Calu3 (cell line): Measurements from ENCODE around the gene OSTC. TPM values are rescaled to one million over a fixed set of nuclear protein-coding genes. Genes with fewer than 3 reads are reported as not detected.

ENCODE experiments used
- BruUV-seq: library from RNA; stranded (reverse); fragments of 400-500 nt; replicated peaks from 2 replicates; lab custom pipeline; 2021; lab: Mats Ljungman, UMichigan
- CTCF ChIA-PET: fragments of 300-600 bp; sonication (Branson Sonifier 250); formaldehyde crosslinking; loops from one replicate; lab custom pipeline; 2022; ENCODE audit warnings: antibody characterized with exemption; lab: Charles Lee
- DNase-seq: peaks from one replicate; pipeline ENCODE4 v3.0.0; 2022
- H3K27ac Mint-ChIP-seq: one replicate; pipeline ENCODE4 v1.8.0; 2022; ENCODE audit warnings: mixed read lengths; ENCODE audit not compliant: unreplicated experiment
- H3K27me3 Mint-ChIP-seq: one replicate; pipeline ENCODE4 v1.8.0; 2022; ENCODE audit warnings: mixed read lengths; ENCODE audit not compliant: unreplicated experiment
- H3K36me3 Mint-ChIP-seq: one replicate; pipeline ENCODE4 v1.8.0; 2022; ENCODE audit warnings: mild to moderate bottlenecking, moderate library complexity, mixed read lengths; ENCODE audit not compliant: insufficient read depth, unreplicated experiment
- H3K4me1 Mint-ChIP-seq: one replicate; pipeline ENCODE4 v1.8.0; 2022; ENCODE audit warnings: mild to moderate bottlenecking, low read depth, mixed read lengths; ENCODE audit not compliant: unreplicated experiment
- H3K4me3 Mint-ChIP-seq: one replicate; pipeline ENCODE4 v1.8.0; 2022; ENCODE audit warnings: mild to moderate bottlenecking, low read depth, moderate library complexity, mixed read lengths; ENCODE audit not compliant: unreplicated experiment
- H3K9me3 Mint-ChIP-seq: one replicate; pipeline ENCODE4 v1.8.0; 2022; ENCODE audit warnings: low read depth, mixed read lengths; ENCODE audit not compliant: unreplicated experiment
- intact Hi-C: fragments of 100-400 bp; cut with micrococcal nuclease; formaldehyde crosslinking; loops from one replicate; pipeline ENCODE4 v1.10.0; 2022; ENCODE audit not compliant: unreplicated experiment
- total RNA-seq: library from RNA; stranded (reverse); gene quantifications from 2 replicates; pipeline ENCODE4 v1.2.3, GENCODE V29; 2022
- TF ChIP-seq, protein P1 (sequence below): fragments of 200-600 bp; IDR thresholded peaks from one replicate; pipeline ENCODE4 v1.8.0; 2022; ENCODE audit warnings: antibody characterized with exemption; ENCODE audit not compliant: unreplicated experiment

The OSTC gene
- total RNA-seq, 1 experiment from 2014 or later, result 82.7 TPM

- Mint-ChIP-seq H3K4me3 (no peak overlapping the region), H3K27ac (no peak overlapping the region), H3K4me1 (no peaks in the 10 kb centered on the region), H3K27me3 (no peaks in the 10 kb centered on the region), H3K36me3 (no peaks in the 10 kb centered on the region), H3K9me3 (no peaks in the 10 kb centered on the region)
- CTCF ChIA-PET, result no interaction called here
- no peak for DNase-seq
- BruUV-seq, result no TSS peak
- intact Hi-C loops, result no loop called here
- TF ChIP-seq, protein P1, sequence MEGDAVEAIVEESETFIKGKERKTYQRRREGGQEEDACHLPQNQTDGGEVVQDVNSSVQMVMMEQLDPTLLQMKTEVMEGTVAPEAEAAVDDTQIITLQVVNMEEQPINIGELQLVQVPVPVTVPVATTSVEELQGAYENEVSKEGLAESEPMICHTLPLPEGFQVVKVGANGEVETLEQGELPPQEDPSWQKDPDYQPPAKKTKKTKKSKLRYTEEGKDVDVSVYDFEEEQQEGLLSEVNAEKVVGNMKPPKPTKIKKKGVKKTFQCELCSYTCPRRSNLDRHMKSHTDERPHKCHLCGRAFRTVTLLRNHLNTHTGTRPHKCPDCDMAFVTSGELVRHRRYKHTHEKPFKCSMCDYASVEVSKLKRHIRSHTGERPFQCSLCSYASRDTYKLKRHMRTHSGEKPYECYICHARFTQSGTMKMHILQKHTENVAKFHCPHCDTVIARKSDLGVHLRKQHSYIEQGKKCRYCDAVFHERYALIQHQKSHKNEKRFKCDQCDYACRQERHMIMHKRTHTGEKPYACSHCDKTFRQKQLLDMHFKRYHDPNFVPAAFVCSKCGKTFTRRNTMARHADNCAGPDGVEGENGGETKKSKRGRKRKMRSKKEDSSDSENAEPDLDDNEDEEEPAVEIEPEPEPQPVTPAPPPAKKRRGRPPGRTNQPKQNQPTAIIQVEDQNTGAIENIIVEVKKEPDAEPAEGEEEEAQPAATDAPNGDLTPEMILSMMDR, result no peak
These were observed 42.8 kb downstream of the OSTC start for GRCh38 chr4:108693211-108693610.

GRCh38 chr4:108693819-108694218, 43.4 kb downstream of the OSTC start:
- no peak for DNase-seq
- H3K27ac Mint-ChIP-seq, result no peak overlapping the region
- H3K36me3 Mint-ChIP-seq, result no peaks in the 10 kb centered on the region
- H3K27me3 Mint-ChIP-seq, result no peaks in the 10 kb centered on the region
- H3K4me1 Mint-ChIP-seq, result no peaks in the 10 kb centered on the region
- BruUV-seq, result no TSS peak
- CTCF ChIA-PET, result no interaction called here
- TF ChIP-seq, protein P1, result no peak
- no peak overlapping the region for H3K4me3 Mint-ChIP-seq
- intact Hi-C loops, result no loop called here
- H3K9me3 Mint-ChIP-seq, result no peaks in the 10 kb centered on the region

GRCh38 chr4:108694423-108694822, 44.0 kb downstream of the OSTC start:
- no peak overlapping the region for H3K4me3 Mint-ChIP-seq
- H3K4me1 Mint-ChIP-seq, result no peaks in the 10 kb centered on the region
- CTCF ChIA-PET, result no interaction called here
- no peaks in the 10 kb centered on the region for H3K36me3 Mint-ChIP-seq
- no peaks in the 10 kb centered on the region for H3K9me3 Mint-ChIP-seq
- intact Hi-C loops, result no loop called here
- H3K27ac Mint-ChIP-seq, result no peak overlapping the region
- TF ChIP-seq, protein P1, result no peak
- no peaks in the 10 kb centered on the region for H3K27me3 Mint-ChIP-seq
- no peak for DNase-seq
- no TSS peak for BruUV-seq

GRCh38 chr4:108695062-108695461, 44.7 kb downstream of the OSTC start:
- Mint-ChIP-seq H3K27ac (no peak overlapping the region), H3K4me1 (no peaks in the 10 kb centered on the region), H3K27me3 (no peaks in the 10 kb centered on the region), H3K9me3 (no peaks in the 10 kb centered on the region), H3K36me3 (no peaks in the 10 kb centered on the region), H3K4me3 (no peak overlapping the region)
- no peak for DNase-seq
- BruUV-seq, result no TSS peak
- CTCF ChIA-PET, result no interaction called here
- TF ChIP-seq, protein P1, result no peak
- intact Hi-C loops, result no loop called here
